Fibroblast of pulmonary artery (primary cell): ENCODE results near the gene MALRD1.

Experiments used
- DNase-seq: peaks from one replicate; pipeline ENCODE4 v3.0.0-alpha.2; 2010; ENCODE audit warnings: low read depth
- H3K4me3 ChIP-seq: replicated peaks from 2 replicates; pipeline ENCODE4 v1.5.1; 2011; ENCODE audit warnings: low read depth, mild to moderate bottlenecking, control low read depth, low read length, moderate library complexity
- TF ChIP-seq, protein P1 (sequence below): IDR thresholded peaks from 2 replicates; pipeline ENCODE4 v1.5.1; 2011; ENCODE audit warnings: mild to moderate bottlenecking, control low read depth, low read length, inconsistent platforms; ENCODE audit errors: missing control alignments

The MALRD1 gene

GRCh38 chr10:19024611-19025010, 24.0 kb upstream of the MALRD1 start:
- H3K4me3 ChIP-seq: no peak overlapping the region
- DNase-seq: no peak
- TF ChIP-seq, protein P1, sequence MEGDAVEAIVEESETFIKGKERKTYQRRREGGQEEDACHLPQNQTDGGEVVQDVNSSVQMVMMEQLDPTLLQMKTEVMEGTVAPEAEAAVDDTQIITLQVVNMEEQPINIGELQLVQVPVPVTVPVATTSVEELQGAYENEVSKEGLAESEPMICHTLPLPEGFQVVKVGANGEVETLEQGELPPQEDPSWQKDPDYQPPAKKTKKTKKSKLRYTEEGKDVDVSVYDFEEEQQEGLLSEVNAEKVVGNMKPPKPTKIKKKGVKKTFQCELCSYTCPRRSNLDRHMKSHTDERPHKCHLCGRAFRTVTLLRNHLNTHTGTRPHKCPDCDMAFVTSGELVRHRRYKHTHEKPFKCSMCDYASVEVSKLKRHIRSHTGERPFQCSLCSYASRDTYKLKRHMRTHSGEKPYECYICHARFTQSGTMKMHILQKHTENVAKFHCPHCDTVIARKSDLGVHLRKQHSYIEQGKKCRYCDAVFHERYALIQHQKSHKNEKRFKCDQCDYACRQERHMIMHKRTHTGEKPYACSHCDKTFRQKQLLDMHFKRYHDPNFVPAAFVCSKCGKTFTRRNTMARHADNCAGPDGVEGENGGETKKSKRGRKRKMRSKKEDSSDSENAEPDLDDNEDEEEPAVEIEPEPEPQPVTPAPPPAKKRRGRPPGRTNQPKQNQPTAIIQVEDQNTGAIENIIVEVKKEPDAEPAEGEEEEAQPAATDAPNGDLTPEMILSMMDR: no peak

GRCh38 chr10:19031763-19032162, 16.8 kb upstream of the MALRD1 start:
- TF ChIP-seq, protein P1: no peak
- DNase-seq: no peak
- H3K4me3 ChIP-seq: no peak overlapping the region

DNA sequence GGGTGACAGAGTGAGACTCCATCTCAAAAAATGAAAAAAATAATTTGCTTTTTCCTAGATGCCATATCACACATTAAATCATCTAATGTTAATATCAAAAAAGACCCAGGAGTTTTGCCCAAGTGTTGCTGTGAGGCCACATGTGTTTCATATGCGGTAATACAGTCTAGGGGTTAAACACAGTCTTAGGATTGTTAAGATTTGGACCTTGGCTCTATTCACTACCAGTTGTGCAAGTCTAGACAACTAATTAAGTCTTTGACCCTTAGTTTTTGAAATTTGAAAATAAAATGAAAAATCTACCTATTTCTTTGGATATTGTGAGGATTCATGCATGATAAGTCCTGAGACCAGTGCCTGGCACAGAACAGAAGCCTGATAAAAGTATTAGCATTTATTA, 14.9 kb upstream of the MALRD1 start:
- DNase-seq: no peak
- TF ChIP-seq, protein P1: no peak
- H3K4me3 ChIP-seq: no peak overlapping the region

DNA sequence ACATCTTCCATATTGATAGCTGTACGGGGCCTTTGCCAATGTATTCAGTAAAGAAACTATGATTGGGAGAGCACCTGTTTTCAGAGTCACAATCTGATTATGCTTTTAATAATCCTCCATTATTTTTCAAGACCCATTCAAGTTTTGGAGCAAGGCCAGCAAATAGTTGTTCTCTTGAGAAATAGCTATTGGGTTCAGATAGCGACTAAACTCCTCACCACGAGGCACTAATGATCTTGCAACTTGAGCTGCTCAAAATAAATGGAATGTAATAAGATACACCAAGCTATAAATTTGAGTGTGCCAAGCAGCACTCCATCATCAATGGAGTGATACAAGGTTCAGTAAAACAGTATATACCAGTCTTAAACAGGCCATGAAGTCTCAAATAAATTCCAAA, 7.4 kb upstream of the MALRD1 start:
- no peak for DNase-seq
- no peak overlapping the region for H3K4me3 ChIP-seq
- TF ChIP-seq, protein P1: no peak

DNA sequence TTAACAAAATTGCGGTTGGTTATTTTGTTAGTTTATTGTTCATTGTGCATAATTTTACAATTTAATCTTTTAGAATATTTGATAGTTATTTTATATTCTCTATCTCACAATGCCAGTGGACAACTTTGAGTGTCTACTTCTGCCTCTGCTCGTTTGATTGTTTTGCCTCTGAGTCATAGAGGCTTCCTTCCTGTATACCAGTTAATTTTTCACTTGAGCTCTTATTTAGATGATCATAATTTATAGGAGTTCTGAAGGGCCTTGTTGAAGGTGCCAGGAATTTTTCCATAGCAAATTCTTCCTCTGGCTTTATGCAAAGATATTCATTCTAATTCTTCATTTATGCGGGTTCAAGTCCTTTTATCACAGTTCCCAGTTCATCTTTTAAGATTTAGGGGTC, 5.2 kb upstream of the MALRD1 start:
- no peak overlapping the region for H3K4me3 ChIP-seq
- no peak for DNase-seq
- TF ChIP-seq, protein P1: no peak

DNA sequence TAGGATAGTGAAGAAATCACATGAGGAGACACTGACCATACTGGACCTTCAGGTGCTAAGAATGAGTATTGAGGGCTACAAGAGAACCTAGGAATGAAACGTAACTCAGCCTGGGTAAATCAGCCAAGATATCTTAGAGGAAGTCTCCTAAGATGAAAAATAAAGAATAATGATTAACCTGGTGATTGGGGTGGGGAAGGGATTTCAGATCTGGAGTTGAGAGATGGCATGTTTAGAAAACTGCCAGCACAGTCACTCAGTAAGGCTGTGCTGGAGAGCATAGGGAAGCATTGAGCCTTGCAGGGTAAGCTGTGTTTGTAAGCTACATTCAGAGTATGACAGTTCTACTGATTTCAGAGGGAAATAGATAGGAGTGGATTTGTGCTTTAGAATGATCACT, 1.9 kb upstream of the MALRD1 start:
- TF ChIP-seq, protein P1: no peak
- no peak for DNase-seq
- H3K4me3 ChIP-seq: no peak overlapping the region

DNA sequence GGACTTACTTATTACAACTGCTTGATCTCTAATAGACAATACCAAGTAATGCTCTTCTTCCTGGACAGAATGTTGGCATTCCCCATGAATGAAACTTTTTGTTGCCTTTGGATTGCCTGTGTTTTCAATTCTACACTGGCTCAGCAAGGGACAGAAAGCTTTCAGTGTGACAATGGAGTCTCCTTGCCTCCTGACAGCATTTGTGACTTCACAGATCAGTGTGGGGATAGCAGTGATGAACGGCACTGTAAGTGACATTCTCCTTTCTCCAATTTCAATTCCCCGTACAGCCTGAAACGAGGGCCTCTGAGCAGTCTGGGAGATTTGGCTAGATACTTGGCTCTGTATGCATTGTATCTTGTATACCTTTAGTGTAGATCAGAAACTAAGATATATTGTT, 290 bp downstream of the MALRD1 start:
- H3K4me3 ChIP-seq: no peak overlapping the region
- TF ChIP-seq, protein P1: no peak

More for the DNA sequence above, 290 bp downstream of the MALRD1 start:
- DNase-seq: no peak
